ENCODE measurements around the gene NRP1.

The NRP1 gene

GRCh38 chr10:33331379-33331694 lies 3.1 kb downstream of the NRP1 start:
- peaks cover 20% of the 10 kb centered on the region for H3K27me3 ChIP-seq (ENCODE audit: insufficient read depth, low read depth, severe bottlenecking)
- H3K4me3 ChIP-seq (ENCODE audit: low read depth, low read length): no peak overlapping the region
- H3K9me3 ChIP-seq (ENCODE audit: severe bottlenecking): no peaks in the 10 kb centered on the region
- no peak for DNase-seq
- no peak for TF ChIP-seq CTCF (IDR thresholded peaks at IDR 0.05; ENCODE audit: low read depth, low read length)
- H3K36me3 ChIP-seq: no peaks in the 10 kb centered on the region
- H3K27ac ChIP-seq: no peak overlapping the region

GRCh38 chr10:33330543-33331378 lies 3.7 kb downstream of the NRP1 start:
- DNase-seq: peak; percentile 64
- Histone ChIP-seq H3K36me3 (no peaks in the 10 kb centered on the region), H3K4me3 (ENCODE audit: low read depth, low read length) (no peak overlapping the region), H3K27ac (no peak overlapping the region), H3K9me3 (ENCODE audit: severe bottlenecking) (no peaks in the 10 kb centered on the region), H3K27me3 (ENCODE audit: insufficient read depth, low read depth, severe bottlenecking) (peaks cover 14% of the 10 kb centered on the region)
- peak; percentile 61 for TF ChIP-seq CTCF (IDR thresholded peaks at IDR 0.05; ENCODE audit: low read depth, low read length)

GRCh38 chr10:33329178-33329577 lies 5.3 kb downstream of the NRP1 start:
- Histone ChIP-seq H3K36me3 (no peaks in the 10 kb centered on the region), H3K9me3 (ENCODE audit: severe bottlenecking) (no peaks in the 10 kb centered on the region), H3K27me3 (ENCODE audit: insufficient read depth, low read depth, severe bottlenecking) (peaks cover 8% of the 10 kb centered on the region), H3K27ac (no peak overlapping the region), H3K4me3 (ENCODE audit: low read depth, low read length) (no peak overlapping the region)
- no peak for TF ChIP-seq CTCF (IDR thresholded peaks at IDR 0.05; ENCODE audit: low read depth, low read length)
- no peak for DNase-seq

- no peaks in the 10 kb centered on the region for H3K36me3 ChIP-seq
- no peak overlapping the region for H3K27ac ChIP-seq
- TF ChIP-seq CTCF (IDR thresholded peaks at IDR 0.05; ENCODE audit: low read depth, low read length): no peak
- no peak overlapping the region for H3K4me3 ChIP-seq (ENCODE audit: low read depth, low read length)
- H3K9me3 ChIP-seq (ENCODE audit: severe bottlenecking): no peaks in the 10 kb centered on the region
- H3K27me3 ChIP-seq (ENCODE audit: insufficient read depth, low read depth, severe bottlenecking): peaks cover 5% of the 10 kb centered on the region
- no peak for DNase-seq
These were observed 6.2 kb downstream of the NRP1 start for GRCh38 chr10:33328253-33328652.

- Histone ChIP-seq H3K4me3 (ENCODE audit: low read depth, low read length) (no peak overlapping the region), H3K27ac (no peak overlapping the region), H3K27me3 (ENCODE audit: insufficient read depth, low read depth, severe bottlenecking) (peaks cover 5% of the 10 kb centered on the region), H3K36me3 (no peaks in the 10 kb centered on the region), H3K9me3 (ENCODE audit: severe bottlenecking) (no peaks in the 10 kb centered on the region)
- no peak for DNase-seq
- TF ChIP-seq CTCF (IDR thresholded peaks at IDR 0.05; ENCODE audit: low read depth, low read length): peak; percentile 20; the same call in 1 of the 2 replicates
These were observed 6.7 kb downstream of the NRP1 start for GRCh38 chr10:33327751-33328150.

- Histone ChIP-seq H3K36me3 (no peaks in the 10 kb centered on the region), H3K9me3 (ENCODE audit: severe bottlenecking) (no peaks in the 10 kb centered on the region), H3K27me3 (ENCODE audit: insufficient read depth, low read depth, severe bottlenecking) (peaks cover 5% of the 10 kb centered on the region), H3K4me3 (ENCODE audit: low read depth, low read length) (no peak overlapping the region), H3K27ac (no peak overlapping the region)
- no peak for DNase-seq
- no peak for TF ChIP-seq CTCF (IDR thresholded peaks at IDR 0.05; ENCODE audit: low read depth, low read length)
These were observed 7.5 kb downstream of the NRP1 start for GRCh38 chr10:33326933-33327332.

Measured in WERI-Rb-1 (cell line).